ENCODE data around the gene COA7.

GRCh38 chr1:52651904-52652303 is 46.2 kb downstream of the COA7 start:
- TF ChIP-seq POLR2A (IDR thresholded peaks at IDR 0.05) (no peak), POLR2AphosphoS5 (IDR thresholded peaks at IDR 0.05) (no peak), CTCF (IDR thresholded peaks at IDR 0.05) (no peak)

Measured in stomach (tissue), 4 donors.